Keratinocyte (primary cell): ENCODE data around the gene IL1RL1. TPM values are rescaled to one million over a fixed set of nuclear protein-coding genes. Genes with fewer than 3 reads are reported as not detected.
A peak's percentile ranks its signal among the peaks of the same experiment; 100 is the strongest.

Source experiments
- DNase-seq: peaks from one replicate; pipeline ENCODE4 v3.0.0-alpha.2; 2011; ENCODE audit warnings: low read depth, missing footprints, low spot score
- FAIRE-seq: peaks from 2 replicates; lab custom pipeline; 2011; peaks lifted over from hg19 to GRCh38; lab: Jason Lieb, UNC
- H2AFZ ChIP-seq: 2 replicates; pipeline ENCODE4 v1.6.0; 2012; ENCODE audit warnings: low read length, control low read depth, inconsistent platforms; ENCODE audit not compliant: control insufficient read depth
- H3K27ac ChIP-seq: 2 replicates; pipeline ENCODE4 v1.5.1; 2011; ENCODE audit warnings: low read length; ENCODE audit not compliant: control insufficient read depth, insufficient read depth
- H3K27me3 ChIP-seq: 3 replicates; pipeline ENCODE4 v1.6.0; 2011; ENCODE audit warnings: low read length; ENCODE audit not compliant: control insufficient read depth, insufficient read depth; ENCODE audit errors: extremely low read depth
- H3K36me3 ChIP-seq, 2 experiments: 2 replicates in 1 of 2; 3 replicates in 1 of 2; pipeline ENCODE4 v1.5.1; 2011; ENCODE audit warnings: low read length in 2 of 2, mild to moderate bottlenecking in 1 of 2; ENCODE audit not compliant: control insufficient read depth in 2 of 2, insufficient read depth in 2 of 2; ENCODE audit errors: extremely low read depth in 1 of 2
- H3K4me1 ChIP-seq: 3 replicates; pipeline ENCODE4 v1.5.1; 2011; ENCODE audit warnings: low read length; ENCODE audit not compliant: control insufficient read depth, insufficient read depth; ENCODE audit errors: extremely low read depth
- H3K4me2 ChIP-seq: 3 replicates; pipeline ENCODE4 v1.6.0; 2011; ENCODE audit warnings: low read depth, low read length; ENCODE audit not compliant: control insufficient read depth, insufficient read depth; ENCODE audit errors: extremely low read depth
- H3K4me3 ChIP-seq, 3 experiments: fragments of 200-600 bp in 1 of 3; sonication (generic) in 1 of 3; 2 replicates in 2 of 3; 3 replicates in 1 of 3; pipeline ENCODE4 v1.5.1; 2011 to 2016; ENCODE audit warnings: low read length in 3 of 3, mild to moderate bottlenecking in 3 of 3, control low read depth in 2 of 3, inconsistent platforms in 1 of 3, low read depth in 1 of 3, mixed read lengths in 1 of 3, mixed run types in 1 of 3, moderate library complexity in 1 of 3; ENCODE audit not compliant: control insufficient read depth in 2 of 3, insufficient read depth in 2 of 3; ENCODE audit errors: extremely low read depth in 1 of 3
- H3K79me2 ChIP-seq: 2 replicates; pipeline ENCODE4 v1.6.0; 2012; ENCODE audit warnings: low read length; ENCODE audit not compliant: control insufficient read depth, insufficient read depth
- H3K9ac ChIP-seq: 3 replicates; pipeline ENCODE4 v1.6.0; 2011; ENCODE audit warnings: low read length; ENCODE audit not compliant: control insufficient read depth, insufficient read depth; ENCODE audit errors: extremely low read depth
- H3K9me1 ChIP-seq: 3 replicates; pipeline ENCODE4 v1.6.0; 2011; ENCODE audit warnings: low read length; ENCODE audit not compliant: control insufficient read depth, insufficient read depth; ENCODE audit errors: extremely low read depth
- H3K9me3 ChIP-seq: 2 replicates; pipeline ENCODE4 v1.5.1; 2012; ENCODE audit warnings: low read depth, low read length; ENCODE audit not compliant: control insufficient read depth
- H4K20me1 ChIP-seq: 3 replicates; pipeline ENCODE4 v1.6.0; 2011; ENCODE audit warnings: low read length; ENCODE audit not compliant: control insufficient read depth, insufficient read depth; ENCODE audit errors: extremely low read depth
- CTCF ChIP-seq, 3 experiments: IDR thresholded peaks in 1 of 3; conservative IDR thresholded peaks in 1 of 3; optimal IDR thresholded peaks in 1 of 3; 2 replicates in 2 of 3; 3 replicates in 1 of 3; pipeline versions ENCODE3 to v1.5.1; 2011; ENCODE audit warnings: low read length in 3 of 3, mild to moderate bottlenecking in 3 of 3, moderate library complexity in 2 of 3, control low read depth in 1 of 3, inconsistent platforms in 1 of 3; ENCODE audit not compliant: insufficient read depth in 2 of 3; ENCODE audit errors: extremely low read depth in 1 of 3
- EZH2 ChIP-seq: IDR thresholded peaks from one replicate; pipeline ENCODE4 v1.6.1; 2012; ENCODE audit warnings: inconsistent platforms, mild to moderate bottlenecking, low read length, moderate library complexity
- dilution Hi-C: fragments of 300-500 bp; cut with MboI; formaldehyde crosslinking; loops from one replicate; pipeline ENCODE4 v1.7.0; 2020; ENCODE audit warnings: low sequenced_read_pairs; ENCODE audit not compliant: extremely low pct_ligation_motif_present
- polyA plus RNA-seq, 5 experiments: library from polyadenylated mRNA; depleted of rRNA in 3 of 5; stranded (reverse) in 3 of 5; stranded (forward) in 1 of 5; unstranded in 1 of 5; fragments of >200 nt; gene quantifications; 1 replicate in 1 of 5; 2 replicates in 3 of 5; 3 replicates in 1 of 5; pipeline versions ENCODE4 v1.2.1 to v1.2.3, GENCODE V29; 2011 to 2012; ENCODE audit warnings: missing spikeins in 2 of 5, low read depth in 1 of 5, low replicate concordance in 1 of 5

Gene IL1RL1
- polyA plus RNA-seq, 1 donor (not counting 4 experiments of a cell fraction or from before 2014, with no cell fraction given), result 0.93 TPM

GRCh38 chr2:102297891-102298290 lies 13.5 kb upstream of the IL1RL1 start:
- Histone ChIP-seq H2AFZ (no peak overlapping the region), H3K27me3 (peaks cover 7% of the 10 kb centered on the region), H3K36me3 (no peaks in the 10 kb centered on the region), H3K4me1 (peaks cover 4% of the 10 kb centered on the region), H3K4me3 (no peak overlapping the region), H4K20me1 (no peaks in the 10 kb centered on the region), H3K9ac (no peak overlapping the region), H3K9me3 (no peaks in the 10 kb centered on the region), H3K4me2 (no peak overlapping the region), H3K9me1 (no peaks in the 10 kb centered on the region), H3K79me2 (no peaks in the 10 kb centered on the region), H3K27ac (no peak overlapping the region)
- DNase-seq (no peak), FAIRE-seq (no peak)
- dilution Hi-C loops, result no loop called here
- TF ChIP-seq CTCF (optimal IDR thresholded peaks at IDR 0.05 in 1 of 3, IDR thresholded peaks at IDR 0.05 in 1 of 3, conservative IDR thresholded peaks at IDR 0.05 in 1 of 3; ENCODE audit: extremely low read depth in 1 of 3, insufficient read depth in 2 of 3, low read length in 3 of 3), result no peak
- no peak for TF ChIP-seq EZH2

- H3K9me1 ChIP-seq, result no peaks in the 10 kb centered on the region
- no peaks in the 10 kb centered on the region for H3K36me3 ChIP-seq
- TF ChIP-seq EZH2 (no peak), CTCF (optimal IDR thresholded peaks at IDR 0.05 in 1 of 3, IDR thresholded peaks at IDR 0.05 in 1 of 3, conservative IDR thresholded peaks at IDR 0.05 in 1 of 3; ENCODE audit: extremely low read depth in 1 of 3, insufficient read depth in 2 of 3, low read length in 3 of 3) (peak; percentile 67 to 70 (median 70))
- H3K9me3 ChIP-seq, result no peaks in the 10 kb centered on the region
- H2AFZ ChIP-seq, result peak overlapping the region; percentile 37
- H3K4me2 ChIP-seq, result no peak overlapping the region
- dilution Hi-C loops, result no loop called here
- no peak overlapping the region for H3K4me3 ChIP-seq
- no peak overlapping the region for H3K27ac ChIP-seq
- no peaks in the 10 kb centered on the region for H3K27me3 ChIP-seq
- peak; percentile 64 for FAIRE-seq
- no peak for DNase-seq
- H3K79me2 ChIP-seq, result no peaks in the 10 kb centered on the region
- H3K4me1 ChIP-seq, result no peaks in the 10 kb centered on the region
- H3K9ac ChIP-seq, result no peak overlapping the region
- no peaks in the 10 kb centered on the region for H4K20me1 ChIP-seq
Measured at GRCh38 chr2:102301867-102302362, 9.4 kb upstream of the IL1RL1 start.
